ENCODE measurements around the gene DCLK1.
A peak's percentile ranks its signal among the peaks of the same experiment; 100 is the strongest.

The DCLK1 gene

GRCh38 chr13:35736876-35737275 is 394.3 kb downstream of the DCLK1 start:
- H3K9me3 Mint-ChIP-seq: peaks cover 5% of the 10 kb centered on the region
- H3K27ac Mint-ChIP-seq: no peak overlapping the region

GRCh38 chr13:35733827-35734226 is 397.4 kb downstream of the DCLK1 start:
- ATAC-seq: no peak
- H3K4me1 Mint-ChIP-seq: no peaks in the 10 kb centered on the region
- H3K36me3 Mint-ChIP-seq (ENCODE audit: low read depth): no peaks in the 10 kb centered on the region
- H3K27ac Mint-ChIP-seq: no peak overlapping the region
- H3K27me3 Mint-ChIP-seq: no peaks in the 10 kb centered on the region
- no peaks in the 10 kb centered on the region for H3K9me3 Mint-ChIP-seq
- H3K4me3 Mint-ChIP-seq: no peak overlapping the region
- no peak for DNase-seq

More at GRCh38 chr13:35736876-35737275, 394.3 kb downstream of the DCLK1 start:
- Mint-ChIP-seq H3K4me3 (no peak overlapping the region), H3K4me1 (no peaks in the 10 kb centered on the region), H3K27me3 (no peaks in the 10 kb centered on the region), H3K36me3 (ENCODE audit: low read depth) (no peaks in the 10 kb centered on the region)
- ATAC-seq: no peak
- no peak for DNase-seq

GRCh38 chr13:35732565-35732964 is 398.6 kb downstream of the DCLK1 start:
- H3K36me3 Mint-ChIP-seq (ENCODE audit: low read depth): no peaks in the 10 kb centered on the region
- no peak for DNase-seq
- no peaks in the 10 kb centered on the region for H3K9me3 Mint-ChIP-seq
- H3K27ac Mint-ChIP-seq: no peak overlapping the region
- no peak overlapping the region for H3K4me3 Mint-ChIP-seq
- no peak for ATAC-seq
- no peaks in the 10 kb centered on the region for H3K27me3 Mint-ChIP-seq
- H3K4me1 Mint-ChIP-seq: no peaks in the 10 kb centered on the region

GRCh38 chr13:35731471-35731870 is 399.7 kb downstream of the DCLK1 start:
- no peaks in the 10 kb centered on the region for H3K27me3 Mint-ChIP-seq
- DNase-seq (no peak), ATAC-seq (no peak)
- no peaks in the 10 kb centered on the region for H3K4me1 Mint-ChIP-seq
- H3K36me3 Mint-ChIP-seq (ENCODE audit: low read depth): no peaks in the 10 kb centered on the region
- no peaks in the 10 kb centered on the region for H3K9me3 Mint-ChIP-seq
- H3K4me3 Mint-ChIP-seq: no peak overlapping the region
- no peak overlapping the region for H3K27ac Mint-ChIP-seq

- no peak for DNase-seq
- Mint-ChIP-seq H3K27ac (no peak overlapping the region), H3K36me3 (ENCODE audit: low read depth) (no peaks in the 10 kb centered on the region), H3K4me3 (no peak overlapping the region), H3K9me3 (no peaks in the 10 kb centered on the region), H3K27me3 (no peaks in the 10 kb centered on the region), H3K4me1 (no peaks in the 10 kb centered on the region)
- no peak for ATAC-seq
Observed at GRCh38 chr13:35729926-35730627, 401.1 kb downstream of the DCLK1 start.

GRCh38 chr13:35727881-35728280 is 403.3 kb downstream of the DCLK1 start:
- Mint-ChIP-seq H3K27ac (no peak overlapping the region), H3K4me1 (no peaks in the 10 kb centered on the region), H3K9me3 (no peaks in the 10 kb centered on the region), H3K36me3 (ENCODE audit: low read depth) (no peaks in the 10 kb centered on the region), H3K4me3 (no peak overlapping the region), H3K27me3 (no peaks in the 10 kb centered on the region)
- ATAC-seq: no peak
- no peak for DNase-seq

- no peak overlapping the region for H3K27ac Mint-ChIP-seq
- no peak overlapping the region for H3K4me3 Mint-ChIP-seq
- no peaks in the 10 kb centered on the region for H3K9me3 Mint-ChIP-seq
- ATAC-seq: no peak
- peaks cover 3% of the 10 kb centered on the region for H3K4me1 Mint-ChIP-seq
- no peak for DNase-seq
- H3K27me3 Mint-ChIP-seq: peaks cover 6% of the 10 kb centered on the region
- no peaks in the 10 kb centered on the region for H3K36me3 Mint-ChIP-seq (ENCODE audit: low read depth)
Observed at GRCh38 chr13:35724446-35724845, 406.7 kb downstream of the DCLK1 start.

GRCh38 chr13:35723821-35724220 is 407.4 kb downstream of the DCLK1 start:
- Mint-ChIP-seq H3K27ac (no peak overlapping the region), H3K4me1 (peaks cover 3% of the 10 kb centered on the region), H3K27me3 (peaks cover 6% of the 10 kb centered on the region), H3K4me3 (no peak overlapping the region), H3K36me3 (ENCODE audit: low read depth) (no peaks in the 10 kb centered on the region), H3K9me3 (no peaks in the 10 kb centered on the region)
- DNase-seq (no peak), ATAC-seq (no peak)

- peaks cover 6% of the 10 kb centered on the region for H3K27me3 Mint-ChIP-seq
- H3K27ac Mint-ChIP-seq: no peak overlapping the region
- no peak overlapping the region for H3K4me3 Mint-ChIP-seq
- no peak for ATAC-seq
- no peak for DNase-seq
- H3K4me1 Mint-ChIP-seq: peaks cover 3% of the 10 kb centered on the region
- H3K9me3 Mint-ChIP-seq: no peaks in the 10 kb centered on the region
- H3K36me3 Mint-ChIP-seq (ENCODE audit: low read depth): no peaks in the 10 kb centered on the region
Observed at GRCh38 chr13:35723053-35723461, 408.1 kb downstream of the DCLK1 start.

GRCh38 chr13:35722458-35723052 is 408.6 kb downstream of the DCLK1 start:
- Mint-ChIP-seq H3K9me3 (no peaks in the 10 kb centered on the region), H3K4me1 (peaks cover 3% of the 10 kb centered on the region), H3K36me3 (ENCODE audit: low read depth) (no peaks in the 10 kb centered on the region), H3K27me3 (peaks cover 6% of the 10 kb centered on the region), H3K4me3 (no peak overlapping the region), H3K27ac (no peak overlapping the region)
- ATAC-seq (no peak), DNase-seq (no peak)

GRCh38 chr13:35720690-35721554 is 410.3 kb downstream of the DCLK1 start:
- ATAC-seq (peak; percentile 49), DNase-seq (peak; percentile 49)
- H3K4me1 Mint-ChIP-seq: peaks cover 3% of the 10 kb centered on the region
- H3K27me3 Mint-ChIP-seq: peaks cover 6% of the 10 kb centered on the region
- no peak overlapping the region for H3K27ac Mint-ChIP-seq
- H3K9me3 Mint-ChIP-seq: no peaks in the 10 kb centered on the region
- no peaks in the 10 kb centered on the region for H3K36me3 Mint-ChIP-seq (ENCODE audit: low read depth)
- no peak overlapping the region for H3K4me3 Mint-ChIP-seq

- no peaks in the 10 kb centered on the region for H3K9me3 Mint-ChIP-seq
- peaks cover 6% of the 10 kb centered on the region for H3K27me3 Mint-ChIP-seq
- no peak for ATAC-seq
- no peak overlapping the region for H3K27ac Mint-ChIP-seq
- peaks cover 3% of the 10 kb centered on the region for H3K4me1 Mint-ChIP-seq
- H3K36me3 Mint-ChIP-seq (ENCODE audit: low read depth): no peaks in the 10 kb centered on the region
- no peak for DNase-seq
- H3K4me3 Mint-ChIP-seq: no peak overlapping the region
Observed at GRCh38 chr13:35720290-35720689, 410.9 kb downstream of the DCLK1 start.
